H1 (cell line): Measurements from ENCODE around the gene ZSCAN12. TPM values are rescaled to one million over a fixed set of nuclear protein-coding genes. Genes with fewer than 3 reads are reported as not detected.
A peak's percentile ranks its signal among the peaks of the same experiment; 100 is the strongest.

Experiments used
- CTCF ChIA-PET: fragments of 300-600 bp; sonication (Branson Sonifier 250); formaldehyde crosslinking; loops from one replicate; lab custom pipeline; 2021; ENCODE audit not compliant: partially characterized antibody; lab: Charles Lee
- POLR2A ChIA-PET: fragments of 300-600 bp; sonication (Branson Sonifier 250); formaldehyde crosslinking; loops from one replicate; lab custom pipeline; 2021; ENCODE audit warnings: inconsistent platforms; ENCODE audit not compliant: partially characterized antibody; lab: Charles Lee
- DNase-seq, 2 experiments: peaks; one replicate each; pipeline versions ENCODE4 v3.0.0 to v3.0.0-alpha.2; 2010 to 2022; ENCODE audit warnings: low spot score in 2 of 2, low read depth in 1 of 2, mixed read lengths in 1 of 2
- FAIRE-seq: peaks from 2 replicates; lab custom pipeline; 2011; peaks lifted over from hg19 to GRCh38; lab: Jason Lieb, UNC
- H2AFZ ChIP-seq: 2 replicates; pipeline ENCODE4 v1.8.1; 2012; ENCODE audit warnings: low read length, inconsistent platforms
- H2AK5ac ChIP-seq: 2 replicates; pipeline ENCODE4 v1.6.1; 2013; ENCODE audit warnings: low read depth, low read length
- H2BK120ac ChIP-seq: replicated peaks from 2 replicates; pipeline ENCODE3; 2013; ENCODE audit warnings: low read depth, low read length, inconsistent platforms
- H2BK12ac ChIP-seq: 2 replicates; pipeline ENCODE4 v1.6.1; 2013; ENCODE audit warnings: low read depth, low read length
- H2BK15ac ChIP-seq: 2 replicates; pipeline ENCODE4 v1.6.1; 2013; ENCODE audit warnings: low read length
- H2BK20ac ChIP-seq: 2 replicates; pipeline ENCODE4 v1.6.1; 2013; ENCODE audit warnings: low read length
- H2BK5ac ChIP-seq: 2 replicates; pipeline ENCODE4 v1.6.1; 2013; ENCODE audit warnings: low read depth, low read length
- H3K14ac ChIP-seq: 2 replicates; pipeline ENCODE4 v1.6.1; 2013; ENCODE audit warnings: inconsistent platforms; ENCODE audit not compliant: insufficient read length
- H3K18ac ChIP-seq: 2 replicates; pipeline ENCODE4 v1.6.1; 2013; ENCODE audit warnings: low read length; ENCODE audit errors: extremely low read depth
- H3K23ac ChIP-seq: 2 replicates; pipeline ENCODE4 v1.6.1; 2013; ENCODE audit warnings: inconsistent platforms; ENCODE audit not compliant: insufficient read length
- H3K23me2 ChIP-seq: 2 replicates; pipeline ENCODE4 v1.6.1; 2013; ENCODE audit warnings: low read depth, low read length
- H3K27ac ChIP-seq: 2 replicates; pipeline ENCODE4 v1.6.1; 2011; ENCODE audit warnings: low read depth, low read length, inconsistent platforms
- H3K27me3 ChIP-seq, 4 experiments: replicated peaks in 1 of 4; 1 replicate in 1 of 4; 2 replicates in 3 of 4; pipeline versions ENCODE4 v1.6.1 to v1.8.1; 2011 to 2013; ENCODE audit warnings: low read length in 3 of 4, mild to moderate bottlenecking in 3 of 4, inconsistent platforms in 2 of 4, mixed read lengths in 2 of 4, moderate library complexity in 1 of 4; ENCODE audit not compliant: control insufficient read depth in 3 of 4, insufficient read depth in 3 of 4; ENCODE audit errors: extremely low read depth in 1 of 4
- H3K36me3 ChIP-seq, 4 experiments: 2 replicates each; pipeline versions ENCODE4 v1.6.1 to v1.8.1; 2011 to 2013; ENCODE audit warnings: mild to moderate bottlenecking in 4 of 4, low read length in 3 of 4, moderate library complexity in 2 of 4, control low read depth in 1 of 4, inconsistent platforms in 1 of 4; ENCODE audit not compliant: insufficient read depth in 4 of 4, control insufficient read depth in 2 of 4
- H3K4ac ChIP-seq: replicated peaks from 2 replicates; pipeline ENCODE3; 2013; ENCODE audit warnings: low read length, low read depth, mixed read lengths, inconsistent platforms; ENCODE audit not compliant: insufficient read length
- H3K4me1 ChIP-seq, 4 experiments: replicated peaks in 1 of 4; 1 replicate in 1 of 4; 2 replicates in 3 of 4; pipeline versions ENCODE4 v1.6.1 to v1.8.1; 2011 to 2013; ENCODE audit warnings: low read length in 3 of 4, inconsistent platforms in 2 of 4, mixed read lengths in 1 of 4; ENCODE audit not compliant: insufficient read depth in 4 of 4, control insufficient read depth in 3 of 4
- H3K4me2 ChIP-seq, 2 experiments: 2 replicates each; pipeline versions ENCODE4 v1.6.1 to v1.8.1; 2011 to 2013; ENCODE audit warnings: low read depth in 2 of 2, low read length in 2 of 2, control low read depth in 1 of 2, inconsistent platforms in 1 of 2, mild to moderate bottlenecking in 1 of 2; ENCODE audit not compliant: insufficient read depth in 1 of 2
- H3K4me3 ChIP-seq, 4 experiments: fragments of 200-600, 300-600 bp in 1 of 4; sonication (generic), shearing (Covaris generic), sonication (Bioruptor Twin) in 1 of 4; 2 replicates each; pipeline versions ENCODE4 v1.5.1 to v1.8.1; 2011 to 2016; ENCODE audit warnings: low read length in 4 of 4, low read depth in 3 of 4, control low read depth in 2 of 4, inconsistent platforms in 2 of 4, mild to moderate bottlenecking in 2 of 4, mixed read lengths in 1 of 4, moderate library complexity in 1 of 4; ENCODE audit not compliant: insufficient read depth in 2 of 4; ENCODE audit errors: extremely low read depth in 1 of 4
- H3K56ac ChIP-seq: replicated peaks from 2 replicates; pipeline ENCODE3; 2013; ENCODE audit warnings: low read depth, mild to moderate bottlenecking, mixed read lengths, low read length, inconsistent platforms; ENCODE audit not compliant: insufficient read length
- H3K79me1 ChIP-seq: 2 replicates; pipeline ENCODE4 v1.6.1; 2013; ENCODE audit warnings: low read depth, low read length, control low read depth
- H3K79me2 ChIP-seq, 2 experiments: 2 replicates each; pipeline versions ENCODE4 v1.6.1 to v1.8.1; 2012 to 2013; ENCODE audit warnings: low read length in 2 of 2, mild to moderate bottlenecking in 2 of 2, inconsistent platforms in 1 of 2; ENCODE audit not compliant: insufficient read depth in 2 of 2, control insufficient read depth in 1 of 2
- H3K9ac ChIP-seq, 4 experiments: replicated peaks in 1 of 4; 1 replicate in 1 of 4; 2 replicates in 3 of 4; pipeline versions ENCODE4 v1.6.1 to v1.8.1; 2011 to 2013; ENCODE audit warnings: low read depth in 3 of 4, low read length in 3 of 4, control low read depth in 2 of 4, mild to moderate bottlenecking in 2 of 4, moderate library complexity in 2 of 4, inconsistent platforms in 1 of 4; ENCODE audit errors: extremely low read depth in 1 of 4
- H3K9me3 ChIP-seq, 2 experiments: 2 replicates each; pipeline versions ENCODE4 v1.6.1 to v1.8.1; 2012 to 2013; ENCODE audit warnings: mild to moderate bottlenecking in 2 of 2, moderate library complexity in 2 of 2, control low read depth in 1 of 2, inconsistent platforms in 1 of 2, low read depth in 1 of 2, low read length in 1 of 2, mixed read lengths in 1 of 2; ENCODE audit not compliant: insufficient read depth in 2 of 2
- H4K20me1 ChIP-seq, 2 experiments: replicated peaks in 1 of 2; 2 replicates each; pipeline versions ENCODE3 to v1.8.1; 2011 to 2013; ENCODE audit warnings: inconsistent platforms in 2 of 2, low read length in 2 of 2, mild to moderate bottlenecking in 1 of 2; ENCODE audit not compliant: insufficient read depth in 2 of 2, control insufficient read depth in 1 of 2
- H4K5ac ChIP-seq: 2 replicates; pipeline ENCODE4 v1.6.1; 2013; ENCODE audit warnings: low read length, low read depth, mixed read lengths, inconsistent platforms; ENCODE audit not compliant: insufficient read length
- H4K8ac ChIP-seq: 2 replicates; pipeline ENCODE4 v1.8.0; 2013; ENCODE audit warnings: mild to moderate bottlenecking, moderate library complexity, low read length, inconsistent platforms; ENCODE audit not compliant: insufficient read depth; ENCODE audit errors: extremely low read depth
- H4K91ac ChIP-seq: replicated peaks from 2 replicates; pipeline ENCODE3; 2013; ENCODE audit warnings: low read length, mixed read lengths, inconsistent platforms; ENCODE audit not compliant: insufficient read length
- CBX8 ChIP-seq: fragments of 300-800, 300-1000 bp; sonication (generic); IDR thresholded peaks from 2 replicates; pipeline ENCODE4 v1.7.1; 2016; ENCODE audit warnings: low read depth, low read length, borderline replicate concordance
- POLR2A ChIP-seq, 2 experiments: IDR thresholded peaks; 1 replicate in 1 of 2; 2 replicates in 1 of 2; pipeline ENCODE4 v1.6.1; 2011; ENCODE audit warnings: low read depth in 2 of 2, low read length in 2 of 2, mild to moderate bottlenecking in 2 of 2; ENCODE audit errors: control extremely low read depth in 1 of 2
- RNF2 ChIP-seq: fragments of 200-900, 300-1000 bp; sonication (generic); IDR thresholded peaks from 2 replicates; pipeline ENCODE4 v1.7.1; 2016; ENCODE audit warnings: borderline replicate concordance, low read depth, mild to moderate bottlenecking, antibody characterized with exemption, low read length; ENCODE audit not compliant: poor library complexity, severe bottlenecking; ENCODE audit errors: missing control alignments
- YY1 ChIP-seq: IDR thresholded peaks from 2 replicates; pipeline ENCODE4 v1.6.1; 2011; ENCODE audit warnings: low read depth, mild to moderate bottlenecking, low read length
- polyA plus RNA-seq, 7 experiments: library from polyadenylated mRNA; depleted of rRNA in 3 of 7; stranded (reverse) in 5 of 7; unstranded in 2 of 7; fragments of >200 nt in 5 of 7; fragments of 200-250 nt in 2 of 7; gene quantifications; 1 replicate in 5 of 7; 2 replicates in 1 of 7; 4 replicates in 1 of 7; pipeline versions ENCODE4 v1.2.1 to v1.2.3, GENCODE V29; 2011 to 2013; ENCODE audit warnings: missing spikeins in 2 of 7, mixed read lengths in 2 of 7
- total RNA-seq: library from RNA; stranded (reverse); fragmentation: NEBNext Ultra II Directional; extraction: Animal tissue kit (Norgen Biotek cat#: 25700); gene quantifications from 2 replicates; pipeline ENCODE4 v1.2.1, GENCODE V29; 2021

The ZSCAN12 gene
- total and polyA plus RNA-seq, 2 of the 8 experiments (the other 6 are each of a cell fraction or from before 2014, with no cell fraction given), result 2.2 to 9.6 TPM

GRCh38 chr6:28337121-28337520 lies 62.4 kb downstream of the ZSCAN12 start:
- Histone ChIP-seq H3K9ac (peak overlapping the region in 3 of 4 experiments; percentile 43 to 96 (median 92); a peak in 2 of 7 replicates), H3K14ac (no peak overlapping the region), H2AFZ (no peak overlapping the region), H3K79me1 (no peaks in the 10 kb centered on the region), H3K79me2 (no peaks in the 10 kb centered on the region; a peak in 1 of 4 replicates), H3K18ac (no peak overlapping the region), H3K27me3 (no peaks in the 10 kb centered on the region; a peak in 1 of 7 replicates), H2AK5ac (no peak overlapping the region), H3K9me3 (no peaks in the 10 kb centered on the region), H3K27ac (no peak overlapping the region), H4K5ac (no peak overlapping the region), H2BK120ac (no peak overlapping the region), H2BK15ac (no peak overlapping the region), H4K91ac (no peak overlapping the region), H4K8ac (no peak overlapping the region), H3K4me1 (no peaks in the 10 kb centered on the region), H4K20me1 (no peaks in the 10 kb centered on the region), H3K4me3 (peak overlapping the region; percentile 86 to 95 (median 91)), H3K4me2 (peak overlapping the region; percentile 81 to 98), H3K36me3 (no peaks in the 10 kb centered on the region), H3K23ac (no peak overlapping the region), H3K4ac (no peak overlapping the region), H2BK12ac (no peak overlapping the region), H3K23me2 (peaks cover 2% of the 10 kb centered on the region; the same call in 1 of the 2 replicates), H2BK5ac (no peak overlapping the region), H3K56ac (no peak overlapping the region), H2BK20ac (no peak overlapping the region)
- CTCF ChIA-PET, result interaction anchor here (1.5 to 2.5 kb wide), 4 partner anchors 9 to 46 kb away, joined by 3 to 9 read pairs (median 7); no protein-coding TSS in a partner anchor
- no peak for TF ChIP-seq YY1
- no peak for TF ChIP-seq RNF2
- no peak for TF ChIP-seq CBX8
- TF ChIP-seq POLR2A (IDR thresholded peaks at IDR 0.05; ENCODE audit: control extremely low read depth in 1 of 2, low read depth in 2 of 2, low read length in 2 of 2), result 0 out of 3 replicates have a peak, but pooled peaks of 1 of the 2 experiments have one; percentile 21
- POLR2A ChIA-PET, result interaction anchor here (1.2 to 3.5 kb wide), 19 partner anchors 9 to 500 kb away, joined by 3 to 24 read pairs (median 6); partner anchors contain the start of gene ZKSCAN3
- FAIRE-seq, result no peak
- no peak for DNase-seq
